HEK293 (cell line): ENCODE results near the gene XPNPEP1.

Experiments used
- ATF2 ChIP-seq: fragments of 450-650 bp; formaldehyde crosslinking; IDR thresholded peaks from 2 replicates; pipeline ENCODE4 v1.5.1; 2016; ENCODE audit warnings: missing biosample characterization, missing genetic modification characterization, low read depth
- ZBTB8A ChIP-seq: fragments of 450-650 bp; formaldehyde crosslinking; IDR thresholded peaks from 2 replicates; pipeline ENCODE4 v1.5.1; 2016; ENCODE audit warnings: missing biosample characterization, missing genetic modification characterization
- ZNF24 ChIP-seq: fragments of 450-650 bp; formaldehyde crosslinking; IDR thresholded peaks from 2 replicates; pipeline ENCODE4 v1.5.1; 2016; ENCODE audit warnings: missing biosample characterization, missing genetic modification characterization
- ZNF510 ChIP-seq: fragments of 450-650 bp; formaldehyde crosslinking; IDR thresholded peaks from 2 replicates; pipeline ENCODE4 v1.5.1; 2018; ENCODE audit warnings: mild to moderate bottlenecking, missing genetic modification characterization, missing biosample characterization; ENCODE audit not compliant: insufficient replicate concordance
- TF ChIP-seq, protein P1 (sequence below): fragments of 450-650 bp; formaldehyde crosslinking; IDR thresholded peaks from 2 replicates; pipeline ENCODE4 v1.5.1; 2016; ENCODE audit warnings: missing biosample characterization, missing genetic modification characterization

GRCh38 chr10:109937460-109938065 lies 14.3 kb upstream of the XPNPEP1 start:
- no peak for TF ChIP-seq ZNF24 (tag by site-specific recombination)
- TF ChIP-seq, protein P1, sequence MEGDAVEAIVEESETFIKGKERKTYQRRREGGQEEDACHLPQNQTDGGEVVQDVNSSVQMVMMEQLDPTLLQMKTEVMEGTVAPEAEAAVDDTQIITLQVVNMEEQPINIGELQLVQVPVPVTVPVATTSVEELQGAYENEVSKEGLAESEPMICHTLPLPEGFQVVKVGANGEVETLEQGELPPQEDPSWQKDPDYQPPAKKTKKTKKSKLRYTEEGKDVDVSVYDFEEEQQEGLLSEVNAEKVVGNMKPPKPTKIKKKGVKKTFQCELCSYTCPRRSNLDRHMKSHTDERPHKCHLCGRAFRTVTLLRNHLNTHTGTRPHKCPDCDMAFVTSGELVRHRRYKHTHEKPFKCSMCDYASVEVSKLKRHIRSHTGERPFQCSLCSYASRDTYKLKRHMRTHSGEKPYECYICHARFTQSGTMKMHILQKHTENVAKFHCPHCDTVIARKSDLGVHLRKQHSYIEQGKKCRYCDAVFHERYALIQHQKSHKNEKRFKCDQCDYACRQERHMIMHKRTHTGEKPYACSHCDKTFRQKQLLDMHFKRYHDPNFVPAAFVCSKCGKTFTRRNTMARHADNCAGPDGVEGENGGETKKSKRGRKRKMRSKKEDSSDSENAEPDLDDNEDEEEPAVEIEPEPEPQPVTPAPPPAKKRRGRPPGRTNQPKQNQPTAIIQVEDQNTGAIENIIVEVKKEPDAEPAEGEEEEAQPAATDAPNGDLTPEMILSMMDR (tag by site-specific recombination) = no peak
- TF ChIP-seq ZBTB8A = no peak
- TF ChIP-seq ZNF510 (tag by site-specific recombination) = no peak
- no peak for TF ChIP-seq ATF2 (tag by site-specific recombination)
